HepG2 (cell line): ENCODE measurements around the gene RHOT2. TPM values are rescaled to one million over a fixed set of nuclear protein-coding genes. Genes with fewer than 3 reads are reported as not detected.
A peak's percentile ranks its signal among the peaks of the same experiment; 100 is the strongest.

Source experiments
- ELF3 ChIP-seq: IDR thresholded peaks from 2 replicates; pipeline ENCODE4 v1.6.1; 2016; ENCODE audit warnings: missing genetic modification reagents, missing compliant biosample characterization
- KAT2B ChIP-seq: fragments of 150-350 bp; IDR thresholded peaks from 2 replicates; pipeline ENCODE4 v1.6.1; 2014; ENCODE audit warnings: low read depth, low read length, borderline replicate concordance
- KLF11 ChIP-seq: IDR thresholded peaks from 2 replicates; pipeline ENCODE4 v1.6.1; 2016; ENCODE audit warnings: missing compliant biosample characterization
- YY1 ChIP-seq: IDR thresholded peaks from 2 replicates; pipeline ENCODE4 v1.6.1; 2011; ENCODE audit warnings: low read length, low read depth, moderate library complexity, mild to moderate bottlenecking; ENCODE audit not compliant: insufficient read depth, insufficient replicate concordance
- ZNF607 ChIP-seq: sonication (generic); formaldehyde crosslinking; IDR thresholded peaks from 2 replicates; pipeline ENCODE4 v1.5.1; 2020; ENCODE audit warnings: missing genetic modification reagents, mild to moderate bottlenecking, borderline replicate concordance
- polyA plus RNA-seq, 8 experiments: library from polyadenylated mRNA; depleted of rRNA in 3 of 8; stranded (reverse) in 7 of 8; unstranded in 1 of 8; fragments of >200 nt; fragmentation: Illumina TruSeq in 4 of 8; extraction: Trizol in 4 of 8; gene quantifications; 2 replicates each; pipeline versions ENCODE4 v1.2.1 to v1.2.3, GENCODE V29; 2011 to 2016; ENCODE audit warnings: low read depth in 4 of 8, missing spikeins in 1 of 8, mixed read lengths in 1 of 8; ENCODE audit not compliant: insufficient read depth in 1 of 8
- total RNA-seq, 5 experiments: library from RNA; depleted of rRNA; stranded (reverse); fragments of >200 nt; fragmentation: Illumina TruSeq; extraction: Trizol; gene quantifications; 2 replicates each; pipeline ENCODE4 v1.2.3, GENCODE V29; 2016; ENCODE audit warnings: low read depth in 1 of 5
- TF ChIP-seq, protein P1 (sequence below): sonication (generic); formaldehyde crosslinking; IDR thresholded peaks from 2 replicates; pipeline ENCODE4 v1.5.0; 2020; ENCODE audit warnings: mild to moderate bottlenecking, missing genetic modification reagents, borderline replicate concordance
- TF ChIP-seq, protein P2 (sequence below): sonication (generic); formaldehyde crosslinking; IDR thresholded peaks from 2 replicates; pipeline ENCODE4 v1.8.0; 2023; ENCODE audit warnings: mild to moderate bottlenecking, missing genetic modification reagents
- TF ChIP-seq, protein P3 (sequence below): sonication (generic); formaldehyde crosslinking; IDR thresholded peaks from 2 replicates; pipeline ENCODE4 v1.4.0; 2020; ENCODE audit warnings: missing genetic modification reagents, borderline replicate concordance
- TF ChIP-seq, protein P4 (sequence below): sonication (generic); formaldehyde crosslinking; IDR thresholded peaks from 2 replicates; pipeline ENCODE4 v1.8.1; 2022; ENCODE audit warnings: low read depth, mild to moderate bottlenecking, missing genetic modification reagents
- TF ChIP-seq, protein P5 (sequence below): sonication (generic); formaldehyde crosslinking; IDR thresholded peaks from 2 replicates; pipeline ENCODE4 v1.5.1; 2020; ENCODE audit warnings: mild to moderate bottlenecking, missing genetic modification reagents, borderline replicate concordance

Gene RHOT2
- total and polyA plus RNA-seq, 2 of the 13 experiments (the other 11 are each of a cell fraction or from before 2014, with no cell fraction given), result 63.6 to 76.9 TPM

DNA sequence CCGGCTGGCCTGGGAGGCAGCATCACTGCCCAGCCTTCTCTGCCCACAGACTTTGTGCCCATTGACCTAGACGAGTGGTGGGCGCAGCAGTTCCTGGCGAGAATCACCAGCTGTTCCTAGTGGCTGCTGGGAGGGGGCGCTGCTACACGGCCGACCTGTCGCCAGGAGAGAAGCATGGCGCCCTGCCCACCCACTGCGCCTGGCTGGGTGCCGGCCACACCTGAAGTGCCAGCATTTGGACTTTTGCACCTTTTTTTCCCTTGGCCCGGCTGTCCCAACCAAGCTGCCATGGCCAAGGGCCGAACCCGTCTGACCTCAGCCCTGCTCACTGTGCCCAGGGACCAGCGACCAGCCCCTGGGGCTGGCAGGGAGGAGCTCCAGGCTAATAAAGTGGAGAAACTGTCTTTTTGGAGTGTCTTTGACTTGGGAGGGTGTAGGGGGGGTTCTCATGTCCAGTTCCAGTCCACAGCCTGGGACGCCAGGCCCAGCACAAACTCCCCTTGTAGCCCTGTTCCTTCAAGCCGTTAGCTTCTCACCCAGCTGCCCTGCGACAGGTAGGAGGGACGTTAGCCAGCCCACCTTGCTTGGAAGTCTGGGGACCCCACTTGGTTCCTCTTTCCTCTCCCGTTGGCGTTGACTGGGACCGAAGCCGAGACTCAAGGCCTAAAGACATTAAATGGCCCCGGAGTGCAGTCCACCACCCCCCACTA, 19.7 kb upstream of the RHOT2 start (continued):
- TF ChIP-seq, protein P1, sequence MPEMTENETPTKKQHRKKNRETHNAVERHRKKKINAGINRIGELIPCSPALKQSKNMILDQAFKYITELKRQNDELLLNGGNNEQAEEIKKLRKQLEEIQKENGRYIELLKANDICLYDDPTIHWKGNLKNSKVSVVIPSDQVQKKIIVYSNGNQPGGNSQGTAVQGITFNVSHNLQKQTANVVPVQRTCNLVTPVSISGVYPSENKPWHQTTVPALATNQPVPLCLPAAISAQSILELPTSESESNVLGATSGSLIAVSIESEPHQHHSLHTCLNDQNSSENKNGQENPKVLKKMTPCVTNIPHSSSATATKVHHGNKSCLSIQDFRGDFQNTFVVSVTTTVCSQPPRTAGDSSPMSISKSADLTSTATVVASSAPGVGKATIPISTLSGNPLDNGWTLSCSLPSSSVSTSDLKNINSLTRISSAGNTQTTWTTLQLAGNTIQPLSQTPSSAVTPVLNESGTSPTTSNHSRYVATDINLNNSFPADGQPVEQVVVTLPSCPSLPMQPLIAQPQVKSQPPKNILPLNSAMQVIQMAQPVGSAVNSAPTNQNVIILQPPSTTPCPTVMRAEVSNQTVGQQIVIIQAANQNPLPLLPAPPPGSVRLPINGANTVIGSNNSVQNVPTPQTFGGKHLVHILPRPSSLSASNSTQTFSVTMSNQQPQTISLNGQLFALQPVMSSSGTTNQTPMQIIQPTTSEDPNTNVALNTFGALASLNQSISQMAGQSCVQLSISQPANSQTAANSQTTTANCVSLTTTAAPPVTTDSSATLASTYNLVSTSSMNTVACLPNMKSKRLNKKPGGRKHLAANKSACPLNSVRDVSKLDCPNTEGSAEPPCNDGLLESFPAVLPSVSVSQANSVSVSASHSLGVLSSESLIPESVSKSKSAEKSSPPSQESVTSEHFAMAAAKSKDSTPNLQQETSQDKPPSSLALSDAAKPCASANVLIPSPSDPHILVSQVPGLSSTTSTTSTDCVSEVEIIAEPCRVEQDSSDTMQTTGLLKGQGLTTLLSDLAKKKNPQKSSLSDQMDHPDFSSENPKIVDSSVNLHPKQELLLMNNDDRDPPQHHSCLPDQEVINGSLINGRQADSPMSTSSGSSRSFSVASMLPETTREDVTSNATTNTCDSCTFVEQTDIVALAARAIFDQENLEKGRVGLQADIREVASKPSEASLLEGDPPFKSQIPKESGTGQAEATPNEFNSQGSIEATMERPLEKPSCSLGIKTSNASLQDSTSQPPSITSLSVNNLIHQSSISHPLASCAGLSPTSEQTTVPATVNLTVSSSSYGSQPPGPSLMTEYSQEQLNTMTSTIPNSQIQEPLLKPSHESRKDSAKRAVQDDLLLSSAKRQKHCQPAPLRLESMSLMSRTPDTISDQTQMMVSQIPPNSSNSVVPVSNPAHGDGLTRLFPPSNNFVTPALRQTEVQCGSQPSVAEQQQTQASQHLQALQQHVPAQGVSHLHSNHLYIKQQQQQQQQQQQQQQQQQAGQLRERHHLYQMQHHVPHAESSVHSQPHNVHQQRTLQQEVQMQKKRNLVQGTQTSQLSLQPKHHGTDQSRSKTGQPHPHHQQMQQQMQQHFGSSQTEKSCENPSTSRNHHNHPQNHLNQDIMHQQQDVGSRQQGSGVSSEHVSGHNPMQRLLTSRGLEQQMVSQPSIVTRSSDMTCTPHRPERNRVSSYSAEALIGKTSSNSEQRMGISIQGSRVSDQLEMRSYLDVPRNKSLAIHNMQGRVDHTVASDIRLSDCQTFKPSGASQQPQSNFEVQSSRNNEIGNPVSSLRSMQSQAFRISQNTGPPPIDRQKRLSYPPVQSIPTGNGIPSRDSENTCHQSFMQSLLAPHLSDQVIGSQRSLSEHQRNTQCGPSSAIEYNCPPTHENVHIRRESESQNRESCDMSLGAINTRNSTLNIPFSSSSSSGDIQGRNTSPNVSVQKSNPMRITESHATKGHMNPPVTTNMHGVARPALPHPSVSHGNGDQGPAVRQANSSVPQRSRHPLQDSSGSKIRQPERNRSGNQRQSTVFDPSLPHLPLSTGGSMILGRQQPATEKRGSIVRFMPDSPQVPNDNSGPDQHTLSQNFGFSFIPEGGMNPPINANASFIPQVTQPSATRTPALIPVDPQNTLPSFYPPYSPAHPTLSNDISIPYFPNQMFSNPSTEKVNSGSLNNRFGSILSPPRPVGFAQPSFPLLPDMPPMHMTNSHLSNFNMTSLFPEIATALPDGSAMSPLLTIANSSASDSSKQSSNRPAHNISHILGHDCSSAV (CRISPR knock-in tag), result no peak
- peak; percentile 83 for TF ChIP-seq YY1
- TF ChIP-seq, protein P2, sequence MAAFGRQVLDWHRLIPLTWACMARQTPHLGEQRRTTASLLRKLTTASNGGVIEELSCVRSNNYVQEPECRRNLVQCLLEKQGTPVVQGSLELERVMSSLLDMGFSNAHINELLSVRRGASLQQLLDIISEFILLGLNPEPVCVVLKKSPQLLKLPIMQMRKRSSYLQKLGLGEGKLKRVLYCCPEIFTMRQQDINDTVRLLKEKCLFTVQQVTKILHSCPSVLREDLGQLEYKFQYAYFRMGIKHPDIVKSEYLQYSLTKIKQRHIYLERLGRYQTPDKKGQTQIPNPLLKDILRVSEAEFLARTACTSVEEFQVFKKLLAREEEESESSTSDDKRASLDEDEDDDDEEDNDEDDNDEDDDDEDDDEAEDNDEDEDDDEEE (CRISPR knock-in tag), result no peak
- TF ChIP-seq, protein P3, sequence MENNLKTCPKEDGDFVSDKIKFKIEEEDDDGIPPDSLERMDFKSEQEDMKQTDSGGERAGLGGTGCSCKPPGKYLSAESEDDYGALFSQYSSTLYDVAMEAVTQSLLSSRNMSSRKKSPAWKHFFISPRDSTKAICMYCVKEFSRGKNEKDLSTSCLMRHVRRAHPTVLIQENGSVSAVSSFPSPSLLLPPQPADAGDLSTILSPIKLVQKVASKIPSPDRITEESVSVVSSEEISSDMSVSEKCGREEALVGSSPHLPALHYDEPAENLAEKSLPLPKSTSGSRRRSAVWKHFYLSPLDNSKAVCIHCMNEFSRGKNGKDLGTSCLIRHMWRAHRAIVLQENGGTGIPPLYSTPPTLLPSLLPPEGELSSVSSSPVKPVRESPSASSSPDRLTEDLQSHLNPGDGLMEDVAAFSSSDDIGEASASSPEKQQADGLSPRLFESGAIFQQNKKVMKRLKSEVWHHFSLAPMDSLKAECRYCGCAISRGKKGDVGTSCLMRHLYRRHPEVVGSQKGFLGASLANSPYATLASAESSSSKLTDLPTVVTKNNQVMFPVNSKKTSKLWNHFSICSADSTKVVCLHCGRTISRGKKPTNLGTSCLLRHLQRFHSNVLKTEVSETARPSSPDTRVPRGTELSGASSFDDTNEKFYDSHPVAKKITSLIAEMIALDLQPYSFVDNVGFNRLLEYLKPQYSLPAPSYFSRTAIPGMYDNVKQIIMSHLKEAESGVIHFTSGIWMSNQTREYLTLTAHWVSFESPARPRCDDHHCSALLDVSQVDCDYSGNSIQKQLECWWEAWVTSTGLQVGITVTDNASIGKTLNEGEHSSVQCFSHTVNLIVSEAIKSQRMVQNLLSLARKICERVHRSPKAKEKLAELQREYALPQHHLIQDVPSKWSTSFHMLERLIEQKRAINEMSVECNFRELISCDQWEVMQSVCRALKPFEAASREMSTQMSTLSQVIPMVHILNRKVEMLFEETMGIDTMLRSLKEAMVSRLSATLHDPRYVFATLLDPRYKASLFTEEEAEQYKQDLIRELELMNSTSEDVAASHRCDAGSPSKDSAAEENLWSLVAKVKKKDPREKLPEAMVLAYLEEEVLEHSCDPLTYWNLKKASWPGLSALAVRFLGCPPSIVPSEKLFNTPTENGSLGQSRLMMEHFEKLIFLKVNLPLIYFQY, result no peak
- TF ChIP-seq ZNF607, result no peak
- TF ChIP-seq, protein P4, sequence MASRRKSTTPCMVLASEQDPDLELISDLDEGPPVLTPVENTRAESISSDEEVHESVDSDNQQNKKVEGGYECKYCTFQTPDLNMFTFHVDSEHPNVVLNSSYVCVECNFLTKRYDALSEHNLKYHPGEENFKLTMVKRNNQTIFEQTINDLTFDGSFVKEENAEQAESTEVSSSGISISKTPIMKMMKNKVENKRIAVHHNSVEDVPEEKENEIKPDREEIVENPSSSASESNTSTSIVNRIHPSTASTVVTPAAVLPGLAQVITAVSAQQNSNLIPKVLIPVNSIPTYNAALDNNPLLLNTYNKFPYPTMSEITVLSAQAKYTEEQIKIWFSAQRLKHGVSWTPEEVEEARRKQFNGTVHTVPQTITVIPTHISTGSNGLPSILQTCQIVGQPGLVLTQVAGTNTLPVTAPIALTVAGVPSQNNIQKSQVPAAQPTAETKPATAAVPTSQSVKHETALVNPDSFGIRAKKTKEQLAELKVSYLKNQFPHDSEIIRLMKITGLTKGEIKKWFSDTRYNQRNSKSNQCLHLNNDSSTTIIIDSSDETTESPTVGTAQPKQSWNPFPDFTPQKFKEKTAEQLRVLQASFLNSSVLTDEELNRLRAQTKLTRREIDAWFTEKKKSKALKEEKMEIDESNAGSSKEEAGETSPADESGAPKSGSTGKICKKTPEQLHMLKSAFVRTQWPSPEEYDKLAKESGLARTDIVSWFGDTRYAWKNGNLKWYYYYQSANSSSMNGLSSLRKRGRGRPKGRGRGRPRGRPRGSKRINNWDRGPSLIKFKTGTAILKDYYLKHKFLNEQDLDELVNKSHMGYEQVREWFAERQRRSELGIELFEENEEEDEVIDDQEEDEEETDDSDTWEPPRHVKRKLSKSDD (CRISPR knock-in tag), result peak; percentile 81; the same call in 1 of the 2 replicates
- TF ChIP-seq, protein P5, sequence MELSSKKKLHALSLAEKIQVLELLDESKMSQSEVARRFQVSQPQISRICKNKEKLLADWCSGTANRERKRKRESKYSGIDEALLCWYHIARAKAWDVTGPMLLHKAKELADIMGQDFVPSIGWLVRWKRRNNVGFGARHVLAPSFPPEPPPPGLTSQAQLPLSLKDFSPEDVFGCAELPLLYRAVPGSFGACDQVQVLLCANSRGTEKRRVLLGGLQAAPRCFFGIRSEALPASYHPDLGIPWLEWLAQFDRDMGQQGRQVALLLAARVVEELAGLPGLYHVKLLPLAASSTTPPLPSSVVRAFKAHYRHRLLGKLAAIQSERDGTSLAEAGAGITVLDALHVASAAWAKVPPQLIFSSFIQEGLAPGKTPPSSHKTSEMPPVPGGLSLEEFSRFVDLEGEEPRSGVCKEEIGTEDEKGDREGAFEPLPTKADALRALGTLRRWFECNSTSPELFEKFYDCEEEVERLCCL (CRISPR knock-in tag), result no peak
- no peak for TF ChIP-seq KAT2B
- TF ChIP-seq KLF11 (CRISPR knock-in tag), result no peak
- peak; percentile 22; the same call in 1 of the 2 replicates for TF ChIP-seq ELF3
